Stimulated activated CD8-positive, alpha-beta memory T cell treated with anti-CD3 and anti-CD28 coated beads, Interleukin-2, amount 100 ng/mL, for 1 hour (primary cell): ENCODE results near the gene TMTC1.
"Not testable (repeated sequence)": the region's sequence is repeated elsewhere in the genome, so short reads cannot be mapped to it uniquely, and the experiment has no call there.

Experiments
- DNase-seq, 2 donors: peaks; one replicate each; pipeline ENCODE4 v3.0.0-alpha.2; 2020; ENCODE audit warnings: low read depth in 2 of 2

The TMTC1 gene

GRCh38 chr12:29572938-29573337 lies 210.8 kb downstream of the TMTC1 start:
- no peak for DNase-seq

GRCh38 chr12:29572464-29572863 lies 211.3 kb downstream of the TMTC1 start:
- no peak for DNase-seq

GRCh38 chr12:29569132-29569757 lies 214.5 kb downstream of the TMTC1 start:
- no peak for DNase-seq

- no peak for DNase-seq
Observed at GRCh38 chr12:29566441-29566840, 217.3 kb downstream of the TMTC1 start.

GRCh38 chr12:29565727-29566126 lies 218.0 kb downstream of the TMTC1 start:
- no peak for DNase-seq

- DNase-seq = no peak
Observed at GRCh38 chr12:29564925-29565324, 218.8 kb downstream of the TMTC1 start.

GRCh38 chr12:29563636-29564035 lies 220.1 kb downstream of the TMTC1 start:
- DNase-seq = no peak

GRCh38 chr12:29563071-29563470 lies 220.7 kb downstream of the TMTC1 start:
- DNase-seq = no peak

GRCh38 chr12:29562110-29562804 lies 221.5 kb downstream of the TMTC1 start:
- DNase-seq = no peak

- DNase-seq = no peak
Observed at GRCh38 chr12:29561664-29562071, 222.1 kb downstream of the TMTC1 start.

GRCh38 chr12:29559198-29559597 lies 224.5 kb downstream of the TMTC1 start:
- DNase-seq = no peak

- DNase-seq = no peak
Observed at GRCh38 chr12:29556363-29556762, 227.4 kb downstream of the TMTC1 start.

- DNase-seq = not testable (repeated sequence)
Observed at GRCh38 chr12:29555451-29555850, 228.3 kb downstream of the TMTC1 start.

GRCh38 chr12:29552994-29553748 lies 230.6 kb downstream of the TMTC1 start:
- no peak for DNase-seq

- peak; percentile 5 to 29 for DNase-seq
Observed at GRCh38 chr12:29552324-29552927, 231.3 kb downstream of the TMTC1 start.

- DNase-seq = no peak
Observed at GRCh38 chr12:29551812-29552211, 231.9 kb downstream of the TMTC1 start.

GRCh38 chr12:29547864-29548263 lies 235.9 kb downstream of the TMTC1 start:
- no peak for DNase-seq

GRCh38 chr12:29547151-29547632 lies 236.6 kb downstream of the TMTC1 start:
- no peak for DNase-seq

GRCh38 chr12:29546000-29546399 lies 237.7 kb downstream of the TMTC1 start:
- DNase-seq = no peak

GRCh38 chr12:29545102-29545467 lies 238.7 kb downstream of the TMTC1 start:
- no peak for DNase-seq

GRCh38 chr12:29544428-29545101 lies 239.2 kb downstream of the TMTC1 start:
- DNase-seq = no peak

- no peak for DNase-seq
Observed at GRCh38 chr12:29543036-29543435, 240.7 kb downstream of the TMTC1 start.
